CD4-positive, alpha-beta memory T cell (primary cell): Measurements from ENCODE around the gene RIC8B. TPM values are rescaled to one million over a fixed set of nuclear protein-coding genes. Genes with fewer than 3 reads are reported as not detected.

ENCODE experiments used
- CTCF ChIA-PET: fragments of 350-600 bp; sonication (Branson Sonifier 250); formaldehyde crosslinking; loops from one replicate; lab custom pipeline; 2021; ENCODE audit warnings: inconsistent platforms; ENCODE audit not compliant: partially characterized antibody; lab: Charles Lee
- POLR2A ChIA-PET: fragments of 350-600 bp; sonication (Branson Sonifier 250); formaldehyde crosslinking; loops from one replicate; lab custom pipeline; 2021; ENCODE audit not compliant: partially characterized antibody; lab: Charles Lee
- DNase-seq, 5 donors: peaks; one replicate each; pipeline versions ENCODE4 v3.0.0 to v3.0.0-alpha.2; 2020 to 2022; ENCODE audit warnings: mixed read lengths in 1 of 5
- H3K27ac ChIP-seq: one replicate; pipeline ENCODE4 v1.7.0; 2013; ENCODE audit warnings: low read depth, low read length
- H3K27me3 ChIP-seq: 2 replicates; pipeline ENCODE4 v1.7.0; 2013; ENCODE audit warnings: mild to moderate bottlenecking, low read length, moderate library complexity; ENCODE audit not compliant: insufficient read depth
- H3K36me3 ChIP-seq: 2 replicates; pipeline ENCODE4 v1.7.0; 2013; ENCODE audit warnings: mild to moderate bottlenecking, low read length, moderate library complexity; ENCODE audit not compliant: insufficient read depth
- H3K4me1 ChIP-seq: 2 replicates; pipeline ENCODE4 v1.7.0; 2013; ENCODE audit warnings: mild to moderate bottlenecking, low read length, moderate library complexity; ENCODE audit not compliant: insufficient read depth
- H3K4me3 ChIP-seq, 2 donors: one replicate each; pipeline ENCODE4 v1.7.0; 2013; ENCODE audit warnings: low read length in 2 of 2, mild to moderate bottlenecking in 1 of 2
- H3K9me3 ChIP-seq, 2 donors: one replicate each; pipeline ENCODE4 v1.7.0; 2013; ENCODE audit warnings: low read length in 2 of 2, control low read depth in 1 of 2; ENCODE audit not compliant: control insufficient read depth in 1 of 2
- H3K27ac Mint-ChIP-seq, 7 donors: one replicate each; pipeline ENCODE4 v1.8.0; 2020 to 2021; ENCODE audit warnings: mixed read lengths in 7 of 7, mild to moderate bottlenecking in 6 of 7, inconsistent platforms in 3 of 7, moderate library complexity in 3 of 7
- H3K27me3 Mint-ChIP-seq, 2 donors: one replicate each; pipeline ENCODE4 v1.8.0; 2020 to 2021; ENCODE audit warnings: mixed read lengths in 2 of 2
- H3K36me3 Mint-ChIP-seq, 2 donors: one replicate each; pipeline ENCODE4 v1.8.0; 2020 to 2021; ENCODE audit warnings: mixed read lengths in 2 of 2, inconsistent platforms in 1 of 2, mild to moderate bottlenecking in 1 of 2
- H3K4me1 Mint-ChIP-seq, 4 donors: one replicate each; pipeline ENCODE4 v1.8.0; 2020 to 2021; ENCODE audit warnings: mixed read lengths in 4 of 4, mild to moderate bottlenecking in 1 of 4
- H3K4me3 Mint-ChIP-seq, 8 donors: one replicate each; pipeline ENCODE4 v1.8.0; 2020 to 2021; ENCODE audit warnings: mixed read lengths in 8 of 8, mild to moderate bottlenecking in 7 of 8, moderate library complexity in 6 of 8, inconsistent platforms in 3 of 8
- H3K9me3 Mint-ChIP-seq, 8 donors: one replicate each; pipeline ENCODE4 v1.8.0; 2020 to 2021; ENCODE audit warnings: mixed read lengths in 8 of 8, mild to moderate bottlenecking in 5 of 8, inconsistent platforms in 3 of 8, moderate library complexity in 1 of 8
- intact Hi-C: fragments of 100-400 bp; cut with micrococcal nuclease; formaldehyde crosslinking; loops from one replicate; pipeline ENCODE4 v1.15.1; 2023
- polyA plus RNA-seq, 2 donors: library from polyadenylated mRNA; unstranded; fragments of 300-500 nt; fragmentation: Illumina TruSeq; gene quantifications; one replicate each; pipeline ENCODE4 v1.2.3, GENCODE V29; 2021
- total RNA-seq, 2 experiments: library from RNA; stranded (reverse); gene quantifications; one replicate each; pipeline ENCODE4 v1.2.3, GENCODE V29; 2021

The RIC8B gene
- total and polyA plus RNA-seq, 4 experiments from 2014 or later, result 8.4 to 25.0 (median 16.6) TPM

- DNase-seq, result peak; percentile 37 to 47 (median 45)
- H3K9me3 Mint-ChIP-seq, result no peaks in the 10 kb centered on the region
- H3K4me3 Mint-ChIP-seq, result no peak overlapping the region
- Histone ChIP-seq H3K36me3 (peaks cover 7% of the 10 kb centered on the region), H3K4me3 (no peak overlapping the region), H3K4me1 (peaks cover 17% of the 10 kb centered on the region), H3K9me3 (no peaks in the 10 kb centered on the region), H3K27me3 (no peaks in the 10 kb centered on the region), H3K27ac (no peak overlapping the region)
- H3K4me1 Mint-ChIP-seq, result peaks cover 14 to 28% (median 22%) of the 10 kb centered on the region in 4 donors
- intact Hi-C loops, result loop anchor here (1.0 to 10.0 kb wide), 6 partner anchors 105 to 615 kb away; partner anchors contain the start of gene POLR3B
- ChIA-PET POLR2A (interaction anchor here (1.0 to 1.6 kb wide), 3 partner anchors 88 to 484 kb away, joined by 3 read pairs; partner anchors contain the start of gene POLR3B), CTCF (interaction anchor here (0.5 to 3.8 kb wide), 28 partner anchors 9 to 484 kb away, joined by 3 to 41 read pairs (median 4); partner anchors contain the start of gene POLR3B)
- H3K27ac Mint-ChIP-seq, result peak overlapping the region in 3 of 7 donors; percentile 2 to 57 (median 5)
- H3K36me3 Mint-ChIP-seq, result peaks cover 6 to 10% of the 10 kb centered on the region in 2 donors
- H3K27me3 Mint-ChIP-seq, result no peaks in the 10 kb centered on the region
Measured at GRCh38 chr12:106841510-106842302, 67.2 kb downstream of the RIC8B start.

GRCh38 chr12:106845902-106846301 lies 71.4 kb downstream of the RIC8B start:
- Mint-ChIP-seq H3K27me3 (no peaks in the 10 kb centered on the region), H3K9me3 (no peaks in the 10 kb centered on the region), H3K4me3 (no peak overlapping the region), H3K36me3 (peaks cover 13 to 15% of the 10 kb centered on the region in 2 donors), H3K4me1 (peaks cover 6 to 9% (median 7%) of the 10 kb centered on the region in 4 donors), H3K27ac (no peak overlapping the region)
- no peak for DNase-seq
- H3K27me3 ChIP-seq, result no peaks in the 10 kb centered on the region
- H3K4me3 ChIP-seq, result no peak overlapping the region
- H3K9me3 ChIP-seq, result no peaks in the 10 kb centered on the region
- peaks cover 8% of the 10 kb centered on the region for H3K4me1 ChIP-seq
- ChIA-PET CTCF (no interaction called here), POLR2A (no interaction called here)
- intact Hi-C loops, result loop anchor here (10.0 kb wide), 1 partner anchor 259 kb away; no protein-coding TSS in a partner anchor
- no peak overlapping the region for H3K27ac ChIP-seq
- peaks cover 7% of the 10 kb centered on the region for H3K36me3 ChIP-seq

GRCh38 chr12:106847861-106848260 lies 73.4 kb downstream of the RIC8B start:
- intact Hi-C loops, result loop anchor here (10.0 kb wide), 1 partner anchor 257 kb away; no protein-coding TSS in a partner anchor
- POLR2A ChIA-PET, result no interaction called here

GRCh38 chr12:106851306-106851705 lies 76.8 kb downstream of the RIC8B start:
- Mint-ChIP-seq H3K27me3 (no peaks in the 10 kb centered on the region), H3K4me3 (no peak overlapping the region), H3K4me1 (peaks cover 3 to 5% (median 5%) of the 10 kb centered on the region in 4 donors), H3K27ac (no peak overlapping the region), H3K36me3 (peaks cover 14 to 18% of the 10 kb centered on the region in 2 donors), H3K9me3 (no peaks in the 10 kb centered on the region)
- Histone ChIP-seq H3K36me3 (peaks cover 3% of the 10 kb centered on the region), H3K4me3 (no peak overlapping the region), H3K27ac (no peak overlapping the region), H3K4me1 (peaks cover 19% of the 10 kb centered on the region), H3K9me3 (no peaks in the 10 kb centered on the region), H3K27me3 (no peaks in the 10 kb centered on the region)
- DNase-seq, result no peak
- ChIA-PET POLR2A (no interaction called here), CTCF (interaction anchor here (0.6 to 1.1 kb wide), 2 partner anchors 9 to 38 kb away, joined by 4 to 5 read pairs; no protein-coding TSS in a partner anchor)
- intact Hi-C loops, result no loop called here

More at GRCh38 chr12:106847861-106848260, 73.4 kb downstream of the RIC8B start:
- H3K4me3 ChIP-seq, result no peak overlapping the region
- peaks cover 16 to 17% of the 10 kb centered on the region in 2 donors for H3K36me3 Mint-ChIP-seq
- H3K4me1 Mint-ChIP-seq, result peaks cover 0 to 2% (median under 1%) of the 10 kb centered on the region in 4 donors
- no peaks in the 10 kb centered on the region for H3K9me3 Mint-ChIP-seq
- peaks cover 7% of the 10 kb centered on the region for H3K36me3 ChIP-seq
- DNase-seq, result no peak
- no peak overlapping the region for H3K27ac ChIP-seq
- no peak overlapping the region for H3K4me3 Mint-ChIP-seq
- no peaks in the 10 kb centered on the region for H3K27me3 ChIP-seq
- H3K27ac Mint-ChIP-seq, result no peak overlapping the region
- no peaks in the 10 kb centered on the region for H3K4me1 ChIP-seq
- CTCF ChIA-PET, result no interaction called here
- no peaks in the 10 kb centered on the region for H3K27me3 Mint-ChIP-seq
- no peaks in the 10 kb centered on the region for H3K9me3 ChIP-seq

GRCh38 chr12:106854723-106855122 lies 80.2 kb downstream of the RIC8B start:
- Histone ChIP-seq H3K4me3 (no peak overlapping the region), H3K4me1 (peaks cover 19% of the 10 kb centered on the region), H3K27ac (no peak overlapping the region), H3K9me3 (no peaks in the 10 kb centered on the region), H3K36me3 (peaks cover 6% of the 10 kb centered on the region), H3K27me3 (no peaks in the 10 kb centered on the region)
- POLR2A ChIA-PET, result no interaction called here
- Mint-ChIP-seq H3K36me3 (peaks cover 26 to 29% of the 10 kb centered on the region in 2 donors), H3K4me1 (peaks cover 5% of the 10 kb centered on the region in 4 donors), H3K9me3 (no peaks in the 10 kb centered on the region), H3K27me3 (no peaks in the 10 kb centered on the region), H3K4me3 (peak overlapping the region in 1 of 8 donors; percentile 18), H3K27ac (no peak overlapping the region)
- CTCF ChIA-PET, result interaction anchor here (1.7 kb wide), 1 partner anchor 13 kb away, joined by 5 read pairs; no protein-coding TSS in a partner anchor
- DNase-seq, result no peak
- intact Hi-C loops, result no loop called here

- Histone ChIP-seq H3K4me3 (no peak overlapping the region), H3K36me3 (peaks cover 11% of the 10 kb centered on the region), H3K9me3 (no peaks in the 10 kb centered on the region), H3K27ac (no peak overlapping the region), H3K4me1 (peaks cover 19% of the 10 kb centered on the region), H3K27me3 (no peaks in the 10 kb centered on the region)
- Mint-ChIP-seq H3K4me1 (peaks cover 5% of the 10 kb centered on the region in 4 donors), H3K27me3 (no peaks in the 10 kb centered on the region), H3K4me3 (no peak overlapping the region), H3K27ac (no peak overlapping the region), H3K9me3 (no peaks in the 10 kb centered on the region), H3K36me3 (peaks cover 25 to 29% of the 10 kb centered on the region in 2 donors)
- intact Hi-C loops, result no loop called here
- no peak for DNase-seq
- POLR2A ChIA-PET, result no interaction called here
- CTCF ChIA-PET, result interaction anchor here (1.7 kb wide), 1 partner anchor 13 kb away, joined by 5 read pairs; no protein-coding TSS in a partner anchor
Measured at GRCh38 chr12:106855221-106855758, 80.8 kb downstream of the RIC8B start.
